ENCODE data around the gene SCN5A.

The SCN5A gene
- total RNA-seq, result 0.17 to 0.87 (median 0.39) reads per million in 3 donors

GRCh38 chr3:38649500-38650247 lies at the start of gene SCN5A:
Gene SCN5A, minus strand, starts transcription at chr3:38649687. Its CDS starts 16,380 bp downstream, at chr3:38633307.
- H3K27ac ChIP-seq (ENCODE audit: insufficient read depth, low read length, poor library complexity, severe bottlenecking), result no peak within 1 kb of the TSS
- peak within 1 kb of the TSS; percentile 58 for H3K4me3 ChIP-seq (ENCODE audit: insufficient read depth, low read depth, low read length, poor library complexity, severe bottlenecking)
- peaks cover 7% of the 10 kb centered on the region for H3K4me1 ChIP-seq (ENCODE audit: control insufficient read depth, insufficient read depth, low read length, poor library complexity, severe bottlenecking)
- H3K27me3 ChIP-seq (replicated peaks; ENCODE audit: control insufficient read depth, insufficient read depth, low read length, poor library complexity, severe bottlenecking), result peaks cover 9% of the 10 kb centered on the region
- no peaks in the 10 kb centered on the region for H3K9me3 ChIP-seq (ENCODE audit: control insufficient read depth, low read length)
- no peaks in the 10 kb centered on the region for H3K36me3 ChIP-seq (ENCODE audit: control insufficient read depth, insufficient read depth, low read length)
- DNase-seq, result peak; percentile 22 to 41 (median 29)

- DNase-seq, result no peak
- Histone ChIP-seq H3K36me3 (ENCODE audit: control insufficient read depth, insufficient read depth, low read length) (no peaks in the 10 kb centered on the region), H3K4me3 (ENCODE audit: insufficient read depth, low read depth, low read length, poor library complexity, severe bottlenecking) (no peak overlapping the region), H3K27me3 (replicated peaks; ENCODE audit: control insufficient read depth, insufficient read depth, low read length, poor library complexity, severe bottlenecking) (no peaks in the 10 kb centered on the region), H3K4me1 (ENCODE audit: control insufficient read depth, insufficient read depth, low read length, poor library complexity, severe bottlenecking) (no peaks in the 10 kb centered on the region), H3K27ac (ENCODE audit: insufficient read depth, low read length, poor library complexity, severe bottlenecking) (no peak overlapping the region), H3K9me3 (ENCODE audit: control insufficient read depth, low read length) (no peaks in the 10 kb centered on the region)
Measured at GRCh38 chr3:38698760-38699159, 49.3 kb upstream of the SCN5A start.

- no peaks in the 10 kb centered on the region for H3K4me1 ChIP-seq (ENCODE audit: control insufficient read depth, insufficient read depth, low read length, poor library complexity, severe bottlenecking)
- H3K27me3 ChIP-seq (replicated peaks; ENCODE audit: control insufficient read depth, insufficient read depth, low read length, poor library complexity, severe bottlenecking), result no peaks in the 10 kb centered on the region
- DNase-seq, result no peak
- no peaks in the 10 kb centered on the region for H3K36me3 ChIP-seq (ENCODE audit: control insufficient read depth, insufficient read depth, low read length)
- H3K27ac ChIP-seq (ENCODE audit: insufficient read depth, low read length, poor library complexity, severe bottlenecking), result no peak overlapping the region
- H3K4me3 ChIP-seq (ENCODE audit: insufficient read depth, low read depth, low read length, poor library complexity, severe bottlenecking), result no peak overlapping the region
- H3K9me3 ChIP-seq (ENCODE audit: control insufficient read depth, low read length), result no peaks in the 10 kb centered on the region
Measured at GRCh38 chr3:38698061-38698460, 48.6 kb upstream of the SCN5A start.

GRCh38 chr3:38696034-38696433 lies 46.5 kb upstream of the SCN5A start:
- no peak overlapping the region for H3K4me3 ChIP-seq (ENCODE audit: insufficient read depth, low read depth, low read length, poor library complexity, severe bottlenecking)
- H3K36me3 ChIP-seq (ENCODE audit: control insufficient read depth, insufficient read depth, low read length), result no peaks in the 10 kb centered on the region
- H3K27me3 ChIP-seq (replicated peaks; ENCODE audit: control insufficient read depth, insufficient read depth, low read length, poor library complexity, severe bottlenecking), result no peaks in the 10 kb centered on the region
- no peak overlapping the region for H3K27ac ChIP-seq (ENCODE audit: insufficient read depth, low read length, poor library complexity, severe bottlenecking)
- no peaks in the 10 kb centered on the region for H3K9me3 ChIP-seq (ENCODE audit: control insufficient read depth, low read length)
- H3K4me1 ChIP-seq (ENCODE audit: control insufficient read depth, insufficient read depth, low read length, poor library complexity, severe bottlenecking), result no peaks in the 10 kb centered on the region
- no peak for DNase-seq

- H3K9me3 ChIP-seq (ENCODE audit: control insufficient read depth, low read length), result no peaks in the 10 kb centered on the region
- H3K4me3 ChIP-seq (ENCODE audit: insufficient read depth, low read depth, low read length, poor library complexity, severe bottlenecking), result no peak overlapping the region
- no peaks in the 10 kb centered on the region for H3K4me1 ChIP-seq (ENCODE audit: control insufficient read depth, insufficient read depth, low read length, poor library complexity, severe bottlenecking)
- H3K27me3 ChIP-seq (replicated peaks; ENCODE audit: control insufficient read depth, insufficient read depth, low read length, poor library complexity, severe bottlenecking), result no peaks in the 10 kb centered on the region
- no peaks in the 10 kb centered on the region for H3K36me3 ChIP-seq (ENCODE audit: control insufficient read depth, insufficient read depth, low read length)
- no peak overlapping the region for H3K27ac ChIP-seq (ENCODE audit: insufficient read depth, low read length, poor library complexity, severe bottlenecking)
- no peak for DNase-seq
Measured at GRCh38 chr3:38690185-38690584, 40.7 kb upstream of the SCN5A start.

GRCh38 chr3:38689774-38690173 lies 40.3 kb upstream of the SCN5A start:
- no peak for DNase-seq
- no peaks in the 10 kb centered on the region for H3K27me3 ChIP-seq (replicated peaks; ENCODE audit: control insufficient read depth, insufficient read depth, low read length, poor library complexity, severe bottlenecking)

GRCh38 chr3:38689346-38689745 lies 39.9 kb upstream of the SCN5A start:
- H3K4me1 ChIP-seq (ENCODE audit: control insufficient read depth, insufficient read depth, low read length, poor library complexity, severe bottlenecking), result no peaks in the 10 kb centered on the region

More at GRCh38 chr3:38689774-38690173, 40.3 kb upstream of the SCN5A start:
- Histone ChIP-seq H3K4me3 (ENCODE audit: insufficient read depth, low read depth, low read length, poor library complexity, severe bottlenecking) (no peak overlapping the region), H3K36me3 (ENCODE audit: control insufficient read depth, insufficient read depth, low read length) (no peaks in the 10 kb centered on the region), H3K4me1 (ENCODE audit: control insufficient read depth, insufficient read depth, low read length, poor library complexity, severe bottlenecking) (no peaks in the 10 kb centered on the region), H3K27ac (ENCODE audit: insufficient read depth, low read length, poor library complexity, severe bottlenecking) (no peak overlapping the region), H3K9me3 (ENCODE audit: control insufficient read depth, low read length) (no peaks in the 10 kb centered on the region)

GRCh38 chr3:38687321-38687720 lies 37.8 kb upstream of the SCN5A start:
- Histone ChIP-seq H3K4me1 (ENCODE audit: control insufficient read depth, insufficient read depth, low read length, poor library complexity, severe bottlenecking) (no peaks in the 10 kb centered on the region), H3K36me3 (ENCODE audit: control insufficient read depth, insufficient read depth, low read length) (no peaks in the 10 kb centered on the region), H3K9me3 (ENCODE audit: control insufficient read depth, low read length) (no peaks in the 10 kb centered on the region), H3K27me3 (replicated peaks; ENCODE audit: control insufficient read depth, insufficient read depth, low read length, poor library complexity, severe bottlenecking) (no peaks in the 10 kb centered on the region), H3K4me3 (ENCODE audit: insufficient read depth, low read depth, low read length, poor library complexity, severe bottlenecking) (no peak overlapping the region), H3K27ac (ENCODE audit: insufficient read depth, low read length, poor library complexity, severe bottlenecking) (no peak overlapping the region)
- no peak for DNase-seq

More at GRCh38 chr3:38689346-38689745, 39.9 kb upstream of the SCN5A start:
- Histone ChIP-seq H3K27ac (ENCODE audit: insufficient read depth, low read length, poor library complexity, severe bottlenecking) (no peak overlapping the region), H3K4me3 (ENCODE audit: insufficient read depth, low read depth, low read length, poor library complexity, severe bottlenecking) (no peak overlapping the region), H3K9me3 (ENCODE audit: control insufficient read depth, low read length) (no peaks in the 10 kb centered on the region), H3K36me3 (ENCODE audit: control insufficient read depth, insufficient read depth, low read length) (no peaks in the 10 kb centered on the region), H3K27me3 (replicated peaks; ENCODE audit: control insufficient read depth, insufficient read depth, low read length, poor library complexity, severe bottlenecking) (no peaks in the 10 kb centered on the region)
- DNase-seq, result no peak

GRCh38 chr3:38684546-38684945 lies 35.1 kb upstream of the SCN5A start:
- Histone ChIP-seq H3K4me1 (ENCODE audit: control insufficient read depth, insufficient read depth, low read length, poor library complexity, severe bottlenecking) (no peaks in the 10 kb centered on the region), H3K27ac (ENCODE audit: insufficient read depth, low read length, poor library complexity, severe bottlenecking) (no peak overlapping the region), H3K36me3 (ENCODE audit: control insufficient read depth, insufficient read depth, low read length) (no peaks in the 10 kb centered on the region), H3K4me3 (ENCODE audit: insufficient read depth, low read depth, low read length, poor library complexity, severe bottlenecking) (no peak overlapping the region), H3K9me3 (ENCODE audit: control insufficient read depth, low read length) (no peaks in the 10 kb centered on the region), H3K27me3 (replicated peaks; ENCODE audit: control insufficient read depth, insufficient read depth, low read length, poor library complexity, severe bottlenecking) (no peaks in the 10 kb centered on the region)
- no peak for DNase-seq

GRCh38 chr3:38669668-38670067 lies 20.2 kb upstream of the SCN5A start:
- Histone ChIP-seq H3K27me3 (replicated peaks; ENCODE audit: control insufficient read depth, insufficient read depth, low read length, poor library complexity, severe bottlenecking) (peaks cover 3% of the 10 kb centered on the region), H3K4me3 (ENCODE audit: insufficient read depth, low read depth, low read length, poor library complexity, severe bottlenecking) (no peak overlapping the region), H3K36me3 (ENCODE audit: control insufficient read depth, insufficient read depth, low read length) (no peaks in the 10 kb centered on the region), H3K27ac (ENCODE audit: insufficient read depth, low read length, poor library complexity, severe bottlenecking) (no peak overlapping the region), H3K9me3 (ENCODE audit: control insufficient read depth, low read length) (no peaks in the 10 kb centered on the region), H3K4me1 (ENCODE audit: control insufficient read depth, insufficient read depth, low read length, poor library complexity, severe bottlenecking) (no peaks in the 10 kb centered on the region)
- DNase-seq, result no peak
